Activated CD8-positive, alpha-beta memory T cell treated with anti-CD3 and anti-CD28 coated beads, Interleukin-2, amount 50 U/mL, for 1 hour (primary cell): ENCODE data around the gene IFNA8.
A peak's percentile ranks its signal among the peaks of the same experiment; 100 is the strongest.
"Not testable (repeated sequence)": the region's sequence is repeated elsewhere in the genome, so short reads cannot be mapped to it uniquely, and the experiment has no call there.

ENCODE experiments used
- DNase-seq: peaks from one replicate; pipeline ENCODE4 v3.0.0-alpha.2; 2020; ENCODE audit errors: extremely low read depth

IFNA8 gene

GRCh38 chr9:21428235-21428634 is 19.3 kb downstream of the IFNA8 start:
- DNase-seq, result no peak

GRCh38 chr9:21429191-21429590 is 20.3 kb downstream of the IFNA8 start:
- DNase-seq, result no peak

- no peak for DNase-seq
These were observed 23.9 kb downstream of the IFNA8 start for GRCh38 chr9:21432672-21433425.

DNA sequence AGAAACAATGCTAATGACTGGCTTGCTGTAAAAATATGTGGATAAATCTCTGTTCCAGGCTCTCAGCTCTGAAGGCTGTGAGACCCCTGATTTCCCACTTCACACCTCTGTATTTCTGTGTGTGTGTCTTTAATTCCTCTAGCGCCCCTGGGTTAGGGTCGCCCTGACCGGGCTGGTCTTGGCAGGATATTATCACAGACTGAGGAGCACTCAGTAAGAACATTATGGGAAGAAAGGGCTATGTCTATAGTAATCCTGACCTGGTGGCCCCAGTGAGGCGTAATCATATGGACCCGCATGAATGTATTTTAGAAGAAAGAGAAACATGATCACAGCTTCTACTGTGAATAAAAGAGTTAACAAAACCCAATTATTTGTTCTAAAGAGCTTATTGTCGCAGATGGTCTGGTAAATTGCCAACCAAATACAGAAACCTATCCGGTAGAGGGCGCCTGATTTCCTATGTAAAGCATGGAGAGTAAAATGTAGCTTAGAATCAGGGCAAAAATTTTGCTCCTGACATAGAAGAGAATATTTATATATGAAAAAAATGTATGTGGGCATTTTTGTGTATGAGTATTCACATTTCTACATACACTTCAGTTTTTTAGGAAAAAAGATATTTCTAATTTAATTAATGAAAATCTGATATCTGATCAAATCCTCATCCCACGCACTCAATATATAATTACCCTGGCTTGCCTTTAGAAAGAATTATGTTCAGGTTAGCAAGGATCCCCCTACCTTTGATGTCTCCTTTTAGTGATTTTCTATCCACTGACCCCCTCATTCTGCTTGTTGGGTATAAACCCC is 25.5 kb downstream of the IFNA8 start:
- DNase-seq, result peak; percentile 19

DNA sequence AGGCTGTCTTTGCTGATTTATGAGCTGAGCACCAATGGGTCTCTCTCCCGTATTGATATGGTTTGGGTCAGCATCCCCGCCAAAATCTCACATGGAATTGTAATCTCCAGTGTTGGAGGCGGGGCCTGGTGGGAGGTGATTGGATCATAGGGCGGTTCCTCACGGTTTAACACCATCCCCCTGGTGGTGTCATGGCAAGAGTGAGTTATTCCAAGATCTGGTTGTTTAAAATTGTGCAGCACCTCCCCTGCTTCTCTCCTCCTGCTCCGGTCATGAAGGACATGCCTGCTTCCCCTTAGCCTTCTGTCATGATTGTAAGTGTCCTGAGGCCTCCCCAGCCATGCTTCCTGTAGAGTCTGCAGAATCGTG is 26.1 kb downstream of the IFNA8 start:
- DNase-seq, result not testable (repeated sequence)

- DNase-seq, result no peak
These were observed 31.2 kb downstream of the IFNA8 start, which contains the start of gene IFNA1 for GRCh38 chr9:21440139-21440538. TSS of gene IFNA1 (plus strand) at chr9:21440439. CDS start at chr9:21440508, 69 bp downstream.

- DNase-seq, result no peak
These were observed 35.1 kb downstream of the IFNA8 start for GRCh38 chr9:21443849-21444625.

- not testable (repeated sequence) for DNase-seq
These were observed 40.4 kb downstream of the IFNA8 start for GRCh38 chr9:21449312-21449711.

DNA sequence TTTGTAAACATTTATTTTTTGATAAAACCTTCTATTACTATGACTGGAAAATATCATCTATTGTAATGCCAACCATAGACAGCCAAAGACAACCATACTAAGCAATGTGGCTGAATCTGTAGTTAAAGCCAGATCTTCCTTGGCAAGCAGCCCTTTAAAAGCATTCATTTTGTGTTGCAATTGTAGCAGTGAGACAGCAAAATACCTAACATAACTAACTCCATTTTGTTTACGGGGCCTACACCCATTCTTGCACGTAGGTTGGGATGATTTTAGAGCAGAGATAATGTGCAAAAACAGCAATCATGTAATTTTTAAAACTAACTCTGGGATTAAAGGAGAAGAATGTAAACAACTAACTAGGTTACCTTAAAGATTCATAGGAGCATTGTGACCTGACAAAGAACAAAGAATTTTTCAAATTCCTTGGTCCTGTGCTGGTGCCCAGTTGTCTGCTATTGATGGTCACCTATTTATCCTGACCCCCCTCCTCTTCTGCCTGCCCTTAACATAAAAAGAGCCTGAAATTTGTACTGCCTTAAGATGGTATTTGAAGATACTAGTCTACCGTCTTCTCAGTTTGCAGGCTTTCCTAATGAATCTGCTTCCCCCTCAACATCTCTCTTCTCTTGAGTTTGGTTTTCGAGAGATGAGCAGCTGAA is 41.9 kb downstream of the IFNA8 start:
- no peak for DNase-seq

GRCh38 chr9:21452681-21453080 is 43.8 kb downstream of the IFNA8 start:
- DNase-seq, result no peak

DNA sequence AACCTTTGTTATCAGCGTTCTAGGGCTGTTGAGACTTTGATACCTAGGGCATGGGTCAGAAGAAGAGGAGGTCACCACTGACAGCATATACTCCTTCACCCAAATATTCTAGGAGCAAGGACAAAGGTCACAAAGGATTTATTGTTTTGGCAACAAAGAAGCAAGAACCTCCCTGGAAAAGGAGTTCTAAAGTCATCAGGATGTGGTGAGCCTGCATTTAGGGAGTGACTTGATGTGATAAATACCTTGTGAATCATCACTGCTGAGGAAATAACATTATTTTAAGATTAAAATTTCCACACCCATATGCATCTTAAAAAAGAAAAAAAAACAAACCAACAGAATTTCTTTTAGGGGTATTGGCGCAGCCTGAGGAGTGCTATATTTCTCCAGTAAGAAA is 45.2 kb downstream of the IFNA8 start:
- DNase-seq, result no peak

DNA sequence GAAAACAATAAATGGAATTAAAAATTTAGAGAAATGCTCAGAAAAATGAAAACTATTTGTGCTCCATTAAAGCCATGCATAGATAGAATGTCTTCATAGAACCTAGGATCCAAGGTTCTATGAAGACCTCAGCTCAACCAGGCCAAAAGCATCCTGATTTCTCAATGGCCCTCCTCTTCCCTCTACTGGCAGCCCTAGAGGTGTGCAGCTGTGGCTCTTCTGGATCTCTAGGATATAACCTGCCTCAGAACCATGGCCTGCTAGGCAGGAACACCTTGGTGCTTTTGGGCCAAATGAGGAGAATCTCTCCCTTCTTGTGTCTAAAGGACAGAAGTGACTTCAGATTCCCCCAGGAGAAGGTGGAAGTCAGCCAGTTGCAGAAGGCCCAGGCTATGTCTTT is 46.4 kb downstream of the IFNA8 start:
- no peak for DNase-seq
